A673 (cell line): ENCODE data around the gene PRR12. TPM values are rescaled to one million over a fixed set of nuclear protein-coding genes. Genes with fewer than 3 reads are reported as not detected.

Source experiments
- BruUV-seq: library from RNA; stranded (reverse); fragments of 400-500 nt; replicated peaks from 2 replicates; lab custom pipeline; 2021; lab: Mats Ljungman, UMichigan
- CTCF ChIA-PET: fragments of 300-600 bp; sonication (Branson Sonifier 250); formaldehyde crosslinking; loops from one replicate; lab custom pipeline; 2022; ENCODE audit warnings: antibody characterized with exemption; lab: Charles Lee
- POLR2A ChIA-PET: fragments of 300-600 bp; sonication (Branson Sonifier 250); formaldehyde crosslinking; loops from one replicate; lab custom pipeline; 2022; ENCODE audit warnings: antibody characterized with exemption; ENCODE audit not compliant: low non-redundant PET; lab: Charles Lee
- DNase-seq: peaks from one replicate; pipeline ENCODE4 v3.0.0-alpha.2; 2015; ENCODE audit warnings: low spot score
- H3K27ac ChIP-seq: fragments of 200-600 bp; sonication (generic); 2 replicates; pipeline ENCODE4 v1.5.1; 2016; ENCODE audit warnings: mixed run types, low read depth, mild to moderate bottlenecking, mixed read lengths, antibody characterized with exemption, low read length; ENCODE audit not compliant: poor library complexity, severe bottlenecking
- H3K27me3 ChIP-seq: fragments of 200-600 bp; sonication (generic); replicated peaks from 2 replicates; pipeline ENCODE4 v1.6.1; 2017; ENCODE audit warnings: mixed run types, low read depth, mild to moderate bottlenecking, mixed read lengths, antibody characterized with exemption, low read length; ENCODE audit not compliant: insufficient read depth, poor library complexity
- H3K36me3 ChIP-seq: fragments of 200-600 bp; sonication (generic); 2 replicates; pipeline ENCODE4 v1.6.1; 2016; ENCODE audit warnings: mixed run types, mild to moderate bottlenecking, mixed read lengths, antibody characterized with exemption, low read length; ENCODE audit not compliant: insufficient read depth, poor library complexity, severe bottlenecking
- H3K4me1 ChIP-seq: fragments of 200-600 bp; sonication (generic); 2 replicates; pipeline ENCODE4 v1.6.1; 2017; ENCODE audit warnings: mixed run types, mild to moderate bottlenecking, mixed read lengths, antibody characterized with exemption, low read length; ENCODE audit not compliant: insufficient read depth, poor library complexity, severe bottlenecking
- H3K4me3 ChIP-seq: fragments of 200-600 bp; sonication (generic); 2 replicates; pipeline ENCODE4 v1.5.1; 2016; ENCODE audit warnings: low read depth, mixed run types, mild to moderate bottlenecking, mixed read lengths, low read length; ENCODE audit not compliant: poor library complexity, severe bottlenecking
- H3K9me3 ChIP-seq: fragments of 200-600 bp; sonication (generic); 2 replicates; pipeline ENCODE4 v1.6.1; 2016; ENCODE audit warnings: mixed run types, low read depth, mild to moderate bottlenecking, mixed read lengths, antibody characterized with exemption, low read length; ENCODE audit not compliant: poor library complexity, severe bottlenecking
- CTCF ChIP-seq: fragments of 300-800, 200-600 bp; sonication (generic); conservative IDR thresholded peaks from 2 replicates; pipeline ENCODE4 v1.5.1; 2017; ENCODE audit warnings: low read depth, mild to moderate bottlenecking, antibody characterized with exemption, low read length, moderate library complexity, mixed read lengths
- EZH2 ChIP-seq: fragments of 200-600 bp; sonication (generic); IDR thresholded peaks from 2 replicates; pipeline ENCODE4 v1.6.1; 2017; ENCODE audit warnings: borderline replicate concordance, low read depth, mild to moderate bottlenecking, mixed read lengths, antibody characterized with exemption, low read length; ENCODE audit not compliant: poor library complexity, severe bottlenecking
- intact Hi-C: fragments of 100-400 bp; cut with micrococcal nuclease; formaldehyde crosslinking; loops from one replicate; pipeline ENCODE4 v1.10.0; 2022; ENCODE audit not compliant: unreplicated experiment
- total RNA-seq: library from RNA; stranded (reverse); gene quantifications from 2 replicates; pipeline ENCODE4 v1.2.3, GENCODE V29; 2021

The PRR12 gene
- total RNA-seq, 1 experiment from 2014 or later, result 54.0 TPM

- intact Hi-C loops, result loop anchor here (5.0 kb wide), 2 partner anchors 82 to 217 kb away; partner anchors contain the start of genes FUZ and PRMT1
- no peak for DNase-seq
- peaks cover 63% of the 10 kb centered on the region for H3K36me3 ChIP-seq
- no peak overlapping the region for H3K4me3 ChIP-seq
- POLR2A ChIA-PET, result interaction anchor here (1.2 kb wide), 1 partner anchor 16 kb away, joined by 6 read pairs; no protein-coding TSS in a partner anchor
- no peak overlapping the region for H3K27ac ChIP-seq
- no TSS peak for BruUV-seq
- peaks cover 7% of the 10 kb centered on the region for H3K4me1 ChIP-seq
- no peaks in the 10 kb centered on the region for H3K27me3 ChIP-seq
- H3K9me3 ChIP-seq, result no peaks in the 10 kb centered on the region
- CTCF ChIA-PET, result no interaction called here
- TF ChIP-seq EZH2 (no peak), CTCF (no peak)
These were observed 4.2 kb downstream of the PRR12 start for GRCh38 chr19:49594993-49595818.

- Histone ChIP-seq H3K27me3 (no peaks in the 10 kb centered on the region), H3K27ac (no peak overlapping the region), H3K4me3 (no peak overlapping the region), H3K9me3 (no peaks in the 10 kb centered on the region), H3K4me1 (peaks cover 7% of the 10 kb centered on the region), H3K36me3 (peaks cover 69% of the 10 kb centered on the region)
- POLR2A ChIA-PET, result interaction anchor here (1.2 kb wide), 1 partner anchor 16 kb away, joined by 6 read pairs; no protein-coding TSS in a partner anchor
- CTCF ChIA-PET, result no interaction called here
- BruUV-seq, result TSS peak; percentile 7
- intact Hi-C loops, result no loop called here
- DNase-seq, result no peak
- TF ChIP-seq CTCF (no peak), EZH2 (no peak)
These were observed 4.9 kb downstream of the PRR12 start for GRCh38 chr19:49595819-49596404.

GRCh38 chr19:49596407-49596806 lies 5.4 kb downstream of the PRR12 start:
- TF ChIP-seq EZH2 (no peak), CTCF (no peak)
- Histone ChIP-seq H3K36me3 (peaks cover 72% of the 10 kb centered on the region), H3K27me3 (no peaks in the 10 kb centered on the region), H3K4me3 (no peak overlapping the region), H3K4me1 (peaks cover 7% of the 10 kb centered on the region), H3K9me3 (no peaks in the 10 kb centered on the region), H3K27ac (no peak overlapping the region)
- intact Hi-C loops, result no loop called here
- DNase-seq, result no peak
- no TSS peak for BruUV-seq
- ChIA-PET CTCF (no interaction called here), POLR2A (interaction anchor here (1.2 kb wide), 1 partner anchor 15 kb away, joined by 6 read pairs; no protein-coding TSS in a partner anchor)
